Upper lobe of left lung (tissue), 6 donors: ENCODE results near the gene FAM9B. TPM values are rescaled to one million over a fixed set of nuclear protein-coding genes. Genes with fewer than 3 reads are reported as not detected.

Experiments
- ATAC-seq, 2 donors: fragments of 200-7000 bp; cut with Tn5 transposase; one replicate each; pipeline ENCODE4 v1.9.1; 2022; ENCODE audit warnings: mild to moderate bottlenecking in 2 of 2, moderate library complexity in 2 of 2; ENCODE audit not compliant: low FRiP score in 2 of 2
- DNase-seq, 2 donors: peaks; one replicate each; pipeline ENCODE4 v3.0.0-alpha.2; 2019 to 2020
- H3K27ac ChIP-seq, 4 donors: fragments of 200-600 bp; sonication (generic); one replicate each; pipeline ENCODE4 v1.5.1; 2016 to 2019
- H3K27me3 ChIP-seq, 4 donors: fragments of 200-600 bp; sonication (generic); one replicate each; pipeline ENCODE4 v1.5.1; 2017 to 2019
- H3K36me3 ChIP-seq, 4 donors: fragments of 200-600 bp; sonication (generic); one replicate each; pipeline ENCODE4 v1.5.1; 2016 to 2019
- H3K4me1 ChIP-seq, 4 donors: fragments of 200-600 bp; sonication (generic); one replicate each; pipeline ENCODE4 v1.5.1; 2018 to 2019
- H3K4me3 ChIP-seq, 4 donors: fragments of 200-600 bp; sonication (generic); one replicate each; pipeline ENCODE4 v1.5.1; 2017 to 2019; ENCODE audit warnings: mild to moderate bottlenecking in 2 of 4, moderate library complexity in 1 of 4
- H3K9me3 ChIP-seq, 4 donors: fragments of 200-600 bp; sonication (generic); one replicate each; pipeline ENCODE4 v1.5.1; 2018 to 2019
- CTCF ChIP-seq, 6 experiments: fragments of 450-650 bp in 4 of 6; fragments of 200-600 bp in 2 of 6; sonication (generic) in 2 of 6; IDR thresholded peaks; one replicate each; pipeline ENCODE4 v1.5.1; 2016 to 2019; ENCODE audit warnings: antibody characterized with exemption in 6 of 6
- EP300 ChIP-seq, 4 donors: sonication (generic); formaldehyde crosslinking; IDR thresholded peaks; one replicate each; pipeline ENCODE4 v1.5.1; 2017; ENCODE audit warnings: antibody characterized with exemption in 4 of 4, control low read depth in 2 of 4
- POLR2A ChIP-seq, 4 donors: fragments of 450-650 bp; IDR thresholded peaks; one replicate each; pipeline ENCODE4 v1.5.1; 2016 to 2017; ENCODE audit warnings: antibody characterized with exemption in 4 of 4, mild to moderate bottlenecking in 2 of 4
- POLR2AphosphoS5 ChIP-seq, 2 donors: sonication (generic); formaldehyde crosslinking; IDR thresholded peaks; one replicate each; pipeline ENCODE4 v1.5.1; 2017; ENCODE audit warnings: antibody characterized with exemption in 2 of 2
- WGBS, 2 donors: methylation state at CpG; one replicate each; pipeline ENCODE4 v1.1.5; 2017 to 2018; 5-methylcytosine and 5-hydroxymethylcytosine counted together
- total RNA-seq, 6 donors: library from RNA; depleted of rRNA in 4 of 6; stranded (reverse); fragments of >200 nt in 4 of 6; gene quantifications; one replicate each; pipeline versions ENCODE4 v1.1.0 to v1.2.1, GENCODE V29; 2016 to 2021
- donor health status: DM: no; HTN: no; CAD: no; lungs with moderate emphysema.
- donor health status: DM: no; HTN: yes; CAD: no; lungs with severe emphysema.

The FAM9B gene
- total RNA-seq, 6 donors from 2014 or later, result 0.37 to 0.51 TPM; not detected in 4

GRCh38 chrX:9050331-9050730, 16.4 kb upstream of the FAM9B start:
- no peaks in the 10 kb centered on the region for H3K9me3 ChIP-seq
- no peaks in the 10 kb centered on the region for H3K36me3 ChIP-seq
- ATAC-seq (no peak), DNase-seq (no peak)
- no peaks in the 10 kb centered on the region for H3K4me1 ChIP-seq
- 74 to 98% methylated on average over 3 of the region's 3 CpGs for WGBS, 2 donors
- H3K4me3 ChIP-seq, result no peak overlapping the region
- TF ChIP-seq CTCF (IDR thresholded peaks at IDR 0.05), result no peak
- no peak for TF ChIP-seq POLR2A (IDR thresholded peaks at IDR 0.05)
- TF ChIP-seq POLR2AphosphoS5 (IDR thresholded peaks at IDR 0.05), result no peak
- no peak for TF ChIP-seq EP300 (IDR thresholded peaks at IDR 0.05)
- H3K27ac ChIP-seq, result no peak overlapping the region
- H3K27me3 ChIP-seq, result no peaks in the 10 kb centered on the region

DNA sequence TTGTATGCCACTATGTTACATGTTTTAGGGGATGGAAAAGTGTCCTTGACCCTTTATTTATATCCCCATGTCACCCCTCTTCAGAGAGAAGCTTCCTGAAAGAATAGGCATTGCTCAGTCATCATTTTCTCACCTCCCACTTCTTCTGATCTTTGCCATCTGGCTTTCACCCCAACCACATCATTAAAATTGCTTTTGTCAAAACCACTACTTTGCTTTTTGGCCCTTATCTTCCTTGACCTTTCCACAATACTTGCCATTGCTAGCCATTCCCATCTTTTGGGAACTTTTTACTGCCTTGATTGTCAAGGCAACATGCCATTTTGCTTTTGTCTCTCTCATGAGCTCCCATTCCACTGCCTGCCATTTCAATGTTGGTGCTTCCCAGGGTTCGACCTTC, 14.9 kb upstream of the FAM9B start:
- ATAC-seq, result no peak

DNA sequence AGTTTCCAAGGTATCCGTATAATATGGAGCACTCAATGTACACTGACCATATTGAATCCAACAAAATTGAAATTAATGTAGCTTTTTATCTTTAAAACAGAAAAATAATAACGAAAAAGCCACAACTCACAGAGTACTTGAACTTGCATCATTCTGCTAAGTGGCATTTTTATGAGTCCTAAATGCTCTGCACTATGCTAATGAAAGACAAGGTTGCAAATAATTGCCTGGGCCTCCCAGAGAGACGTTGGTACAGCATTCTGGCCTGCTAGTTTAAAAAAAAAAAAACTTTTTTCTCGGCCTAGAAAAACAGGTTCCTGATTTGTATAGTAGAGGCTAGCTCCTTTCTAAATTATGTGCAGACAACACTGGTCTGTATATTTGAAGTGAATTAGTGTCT, 4.3 kb upstream of the FAM9B start:
- no peak for ATAC-seq
- H3K4me3 ChIP-seq, result no peak overlapping the region
- no peaks in the 10 kb centered on the region for H3K36me3 ChIP-seq
- no peak for DNase-seq
- H3K27ac ChIP-seq, result no peak overlapping the region
- no peak for TF ChIP-seq POLR2AphosphoS5 (IDR thresholded peaks at IDR 0.05)
- no peaks in the 10 kb centered on the region for H3K9me3 ChIP-seq
- H3K27me3 ChIP-seq, result no peaks in the 10 kb centered on the region
- H3K4me1 ChIP-seq, result no peaks in the 10 kb centered on the region
- WGBS, 2 donors, result 77 to 82% methylated on average over 4 of the region's 4 CpGs

More for the DNA sequence above, 14.9 kb upstream of the FAM9B start:
- no peaks in the 10 kb centered on the region for H3K4me1 ChIP-seq
- no peak overlapping the region for H3K27ac ChIP-seq
- H3K27me3 ChIP-seq, result no peaks in the 10 kb centered on the region
- 75 to 92% methylated on average over 1 of the region's 1 CpG for WGBS, 2 donors
- DNase-seq, result no peak
- H3K9me3 ChIP-seq, result no peaks in the 10 kb centered on the region
- H3K36me3 ChIP-seq, result no peaks in the 10 kb centered on the region
- no peak overlapping the region for H3K4me3 ChIP-seq
- TF ChIP-seq POLR2A (IDR thresholded peaks at IDR 0.05) (no peak), CTCF (IDR thresholded peaks at IDR 0.05) (no peak), EP300 (IDR thresholded peaks at IDR 0.05) (no peak), POLR2AphosphoS5 (IDR thresholded peaks at IDR 0.05) (no peak)

DNA sequence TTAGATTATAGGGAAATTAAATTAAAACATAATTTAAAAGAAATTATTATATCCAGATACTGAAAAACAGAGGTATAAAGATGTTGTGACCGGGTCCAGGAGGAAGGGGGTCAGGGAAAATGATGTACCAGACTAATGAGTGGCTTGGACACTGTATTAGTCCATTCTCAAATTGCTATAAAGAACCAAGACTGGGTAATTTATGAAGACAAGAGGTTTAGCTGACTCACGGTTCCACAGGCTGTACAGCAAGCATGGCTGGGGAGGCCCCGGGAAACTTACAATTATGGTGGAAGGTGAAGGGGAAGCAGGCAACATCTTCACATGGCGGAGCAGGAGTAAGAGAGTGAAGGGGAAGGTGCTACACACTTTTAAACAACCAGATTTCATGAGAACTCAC, 3.4 kb upstream of the FAM9B start:
- TF ChIP-seq POLR2A (IDR thresholded peaks at IDR 0.05), result no peak
- no peak for TF ChIP-seq CTCF (IDR thresholded peaks at IDR 0.05)
- TF ChIP-seq EP300 (IDR thresholded peaks at IDR 0.05), result no peak
- TF ChIP-seq POLR2AphosphoS5 (IDR thresholded peaks at IDR 0.05), result no peak
- no peak for ATAC-seq
- H3K36me3 ChIP-seq, result no peaks in the 10 kb centered on the region
- H3K4me3 ChIP-seq, result no peak overlapping the region
- no peaks in the 10 kb centered on the region for H3K27me3 ChIP-seq
- H3K27ac ChIP-seq, result no peak overlapping the region
- H3K4me1 ChIP-seq, result no peaks in the 10 kb centered on the region
- H3K9me3 ChIP-seq, result no peaks in the 10 kb centered on the region
- whole genome bisulfite sequencing, 2 donors, result 62 to 84% methylated on average over 4 of the region's 4 CpGs
- DNase-seq, result no peak

DNA sequence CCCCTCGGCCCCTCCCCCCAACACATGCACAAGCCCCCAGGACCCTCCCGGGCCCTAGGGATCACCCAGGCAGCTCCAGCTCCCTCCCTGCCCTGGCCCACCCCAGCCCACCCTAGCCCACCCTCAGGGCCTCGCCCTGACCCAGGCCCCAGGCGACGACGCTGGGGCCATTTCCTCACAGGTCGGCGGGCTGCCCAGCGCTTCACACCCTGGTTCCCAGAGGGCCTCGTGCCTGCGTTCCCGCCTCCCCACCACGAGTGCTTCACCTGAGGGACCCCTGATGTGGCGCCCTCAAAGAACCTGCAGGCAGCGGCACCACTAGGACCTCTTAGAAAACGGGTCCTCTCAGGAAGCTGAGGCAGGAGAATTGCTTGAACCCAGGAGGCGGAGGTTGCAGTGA, 341 bp downstream of the FAM9B start:
- no peak for ATAC-seq
- 75 to 84% methylated on average over 2 to 12 of the region's 17 CpGs for WGBS, 2 donors
- Histone ChIP-seq H3K4me1 (no peaks in the 10 kb centered on the region), H3K27me3 (no peaks in the 10 kb centered on the region), H3K4me3 (no peak overlapping the region), H3K27ac (no peak overlapping the region), H3K36me3 (no peaks in the 10 kb centered on the region), H3K9me3 (no peaks in the 10 kb centered on the region)
- TF ChIP-seq POLR2A (IDR thresholded peaks at IDR 0.05) (no peak), CTCF (IDR thresholded peaks at IDR 0.05) (no peak), EP300 (IDR thresholded peaks at IDR 0.05) (no peak), POLR2AphosphoS5 (IDR thresholded peaks at IDR 0.05) (no peak)
- DNase-seq, result peak in 1 of 2 donors; percentile 34
